ENCODE data around the gene SCO1. TPM values are rescaled to one million over a fixed set of nuclear protein-coding genes. Genes with fewer than 3 reads are reported as not detected.
A peak's percentile ranks its signal among the peaks of the same experiment; 100 is the strongest.
"Not testable (repeated sequence)": the region's sequence is repeated elsewhere in the genome, so short reads cannot be mapped to it uniquely, and the experiment has no call there.

Gene SCO1
- total RNA-seq: 21.2 and 27.1 TPM in 2 replicates

DNA sequence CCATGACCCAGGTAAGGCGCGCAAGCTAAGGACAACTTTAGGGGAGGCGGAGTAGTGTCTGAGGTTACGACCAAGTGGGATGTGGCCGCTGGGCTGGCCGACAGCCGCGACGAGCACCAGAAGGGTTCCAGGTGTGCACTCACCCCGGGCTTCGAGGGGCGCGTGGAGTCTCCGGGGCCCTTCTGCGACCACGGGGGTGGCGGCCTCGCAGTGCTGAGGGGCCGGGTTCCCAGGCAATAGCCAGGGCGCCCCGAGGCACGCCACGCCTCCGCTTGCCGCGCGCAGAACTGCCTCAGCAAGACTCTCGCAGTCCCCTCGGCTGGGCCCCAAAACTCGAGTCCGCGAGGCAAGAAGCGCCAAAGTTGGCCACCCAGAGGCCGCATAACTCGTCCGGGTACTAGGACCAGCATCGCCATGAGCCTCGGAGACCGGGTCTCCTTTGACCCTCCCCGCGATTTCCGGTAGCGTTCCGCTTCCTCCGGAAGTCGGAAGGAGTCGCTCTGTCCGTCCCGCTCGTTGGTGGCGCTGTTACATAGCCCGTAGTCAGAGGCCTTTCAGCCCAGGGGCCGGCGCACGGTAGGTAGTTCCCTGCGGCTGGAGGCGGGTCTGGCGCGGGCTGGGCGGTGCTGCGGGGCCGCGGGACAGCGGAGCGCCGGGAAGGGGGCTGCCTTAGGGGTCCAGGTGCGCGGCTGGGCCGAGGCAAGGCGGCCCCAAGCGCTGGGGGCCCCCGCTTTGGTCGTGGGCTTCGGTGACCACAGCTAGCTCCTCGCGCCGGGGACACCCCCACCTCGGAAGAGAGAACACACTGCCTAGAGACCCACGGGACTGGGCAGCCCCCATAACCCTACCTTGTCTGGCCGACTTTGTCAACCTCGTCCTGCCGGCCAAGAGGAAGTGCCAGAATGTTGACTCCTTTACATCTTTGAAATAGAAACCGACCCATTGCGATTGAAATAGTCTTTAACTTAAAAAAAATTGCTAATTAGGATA, at the start of gene SCO1, which contains the start of gene ADPRM:
SCO1 (minus strand) TSS at position 442 of the 990 bp plus-strand sequence; CDS start at position 416, 26 bp downstream.
ADPRM (plus strand) TSS at position 503 of the 990 bp plus-strand sequence. CDS start 7,333 bp downstream, outside the sequence.
- DNase-seq (ENCODE audit: extremely low read depth, low read depth, low spot score): peak; percentile 45

GRCh38 chr17:10745231-10745630, 47.9 kb upstream of the SCO1 start:
- DNase-seq (ENCODE audit: extremely low read depth, low read depth, low spot score): no peak

DNA sequence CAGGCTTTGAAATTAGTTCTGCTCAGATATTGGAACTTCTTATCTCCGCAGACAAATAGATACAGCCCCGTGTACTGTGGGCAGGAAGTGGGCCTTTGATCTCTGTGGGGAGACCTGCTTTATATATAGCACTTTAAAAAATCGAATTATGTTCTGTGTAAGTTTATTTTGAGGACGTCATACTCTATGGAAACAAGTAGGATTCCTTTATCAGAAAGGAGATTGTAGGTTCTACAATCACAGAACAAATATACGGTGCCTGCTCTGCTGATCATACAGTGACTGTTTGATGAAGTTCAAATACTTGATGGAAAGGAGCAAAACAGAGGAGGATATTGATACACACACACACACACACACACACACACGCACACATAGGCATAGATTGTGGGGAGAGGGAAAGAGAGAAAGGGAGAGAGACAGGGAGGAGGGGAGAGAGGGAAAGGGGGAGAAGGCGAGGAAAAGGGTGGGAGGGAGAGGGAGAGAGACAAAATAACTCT, 47.2 kb upstream of the SCO1 start:
- no peak for DNase-seq (ENCODE audit: extremely low read depth, low read depth, low spot score)

- no peak for DNase-seq (ENCODE audit: extremely low read depth, low read depth, low spot score)
Observed at GRCh38 chr17:10743316-10744009, 46.1 kb upstream of the SCO1 start.

- no peak for DNase-seq (ENCODE audit: extremely low read depth, low read depth, low spot score)
Observed at GRCh38 chr17:10742431-10742830, 45.1 kb upstream of the SCO1 start.

DNA sequence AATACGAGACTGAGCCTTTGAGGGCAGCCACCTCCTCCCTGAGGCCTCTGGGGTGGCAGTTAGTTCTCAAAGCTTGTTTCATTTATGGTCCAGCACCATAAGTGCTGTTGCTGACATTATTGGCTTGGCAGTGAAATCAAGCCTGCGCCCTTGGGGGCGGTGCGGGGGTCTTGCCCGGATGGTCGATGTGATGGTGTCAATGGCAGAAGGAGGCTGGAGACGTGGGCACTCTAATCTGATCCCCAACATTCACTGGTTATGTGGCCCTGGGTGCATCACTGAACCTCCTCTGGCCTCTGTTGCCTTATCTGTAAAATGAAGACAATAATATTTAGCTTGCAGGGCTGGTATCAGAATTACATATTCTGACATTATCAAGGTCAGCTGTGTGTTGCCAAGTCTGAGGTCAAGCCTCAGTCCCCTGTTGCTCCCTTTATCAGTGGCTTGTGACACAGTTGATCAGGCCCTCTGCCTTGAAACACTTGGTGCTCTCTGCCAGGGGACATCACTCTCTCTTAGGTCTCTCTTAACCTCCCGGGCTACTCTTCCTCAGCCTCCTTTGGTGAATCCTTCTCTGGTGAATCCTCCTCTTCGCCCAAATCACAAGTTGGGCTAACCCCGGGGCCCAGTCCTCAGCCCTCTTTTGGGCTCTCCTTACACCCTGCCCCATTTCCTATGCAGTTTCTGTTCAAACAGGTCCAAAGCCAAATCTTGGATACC, 44.2 kb upstream of the SCO1 start:
- no peak for DNase-seq (ENCODE audit: extremely low read depth, low read depth, low spot score)

- no peak for DNase-seq (ENCODE audit: extremely low read depth, low read depth, low spot score)
Observed at GRCh38 chr17:10739386-10739785, 42.1 kb upstream of the SCO1 start.

DNA sequence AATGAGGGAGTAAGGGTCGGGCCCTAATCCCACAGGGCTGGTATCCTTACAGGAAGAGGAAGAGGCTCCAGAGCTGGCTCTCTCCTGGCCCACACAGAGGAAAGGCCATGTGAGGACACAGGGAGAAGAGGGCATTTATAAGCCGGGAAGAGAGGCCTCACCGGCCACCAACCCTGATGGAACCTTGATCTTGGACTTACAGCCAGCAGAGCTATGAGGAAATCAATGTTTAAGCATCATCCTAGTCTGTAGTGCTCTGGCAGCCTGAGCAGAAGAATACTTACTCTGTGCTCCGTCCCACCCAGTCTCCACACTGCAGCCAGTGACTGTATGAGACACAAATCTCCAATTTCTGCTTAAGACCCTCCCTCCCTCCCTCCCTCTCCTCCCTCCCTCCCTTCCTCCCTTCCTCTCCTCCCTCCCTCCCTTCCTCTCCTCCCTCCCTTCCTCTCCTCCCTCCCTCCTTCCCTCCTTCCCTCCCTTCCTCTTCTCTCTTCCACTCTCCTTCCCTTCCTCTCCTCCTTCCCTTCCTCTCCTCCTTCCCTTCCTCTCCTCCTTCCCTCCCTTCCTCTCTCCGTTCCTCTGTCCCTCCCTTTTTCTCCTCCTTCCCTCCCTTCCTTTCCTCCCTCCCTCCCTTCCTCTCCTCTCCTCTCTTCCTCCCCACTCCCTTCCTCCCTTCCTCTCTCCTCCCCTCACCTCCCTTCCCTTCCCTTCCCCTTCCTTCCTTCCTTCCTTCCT, 41.4 kb upstream of the SCO1 start:
- no peak for DNase-seq (ENCODE audit: extremely low read depth, low read depth, low spot score)

GRCh38 chr17:10737736-10738135, 40.4 kb upstream of the SCO1 start:
- DNase-seq (ENCODE audit: extremely low read depth, low read depth, low spot score): no peak

DNA sequence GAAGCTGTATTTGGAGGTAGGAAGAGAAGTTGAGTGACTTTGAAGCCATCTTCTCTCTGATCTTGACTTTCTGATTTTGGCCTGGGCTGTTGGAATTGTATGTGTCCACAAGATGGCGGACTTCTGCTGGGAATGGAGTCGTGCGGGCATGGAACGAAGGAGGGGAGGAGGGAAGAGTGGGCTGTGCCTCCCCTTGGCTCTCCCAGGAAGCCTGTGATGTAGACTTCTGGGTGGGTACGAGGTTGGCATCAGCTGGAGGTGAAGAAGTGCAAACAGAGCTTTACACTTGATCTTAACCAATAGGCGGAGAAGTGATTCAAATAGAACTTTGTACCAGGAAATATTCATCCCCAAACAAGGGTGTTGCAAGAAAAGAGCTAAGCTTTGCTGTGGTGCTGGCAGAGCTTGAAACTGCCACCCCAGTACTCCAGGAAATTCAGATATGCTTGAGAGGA, 39.9 kb upstream of the SCO1 start:
- DNase-seq (ENCODE audit: extremely low read depth, low read depth, low spot score): no peak

DNA sequence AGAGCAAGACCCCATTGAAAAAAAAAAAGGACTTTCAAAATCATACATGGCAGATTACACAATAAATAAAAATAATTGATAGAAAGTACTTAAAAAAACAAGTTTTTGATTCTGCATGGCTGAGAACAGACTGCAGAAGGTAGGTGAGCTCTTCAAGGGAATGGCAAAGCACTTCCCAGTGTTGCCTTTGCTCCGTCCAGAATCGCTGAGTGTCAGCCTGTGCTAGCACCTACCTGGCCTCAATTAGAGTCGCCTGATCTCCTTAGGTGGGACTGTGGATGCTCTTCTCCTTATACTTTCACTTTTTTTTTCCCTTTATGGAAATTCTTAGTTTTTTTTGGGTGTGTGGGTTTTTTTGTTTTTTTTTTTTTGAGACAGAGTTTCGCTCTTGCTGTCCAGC, 38.5 kb upstream of the SCO1 start:
- no peak for DNase-seq (ENCODE audit: extremely low read depth, low read depth, low spot score)

DNA sequence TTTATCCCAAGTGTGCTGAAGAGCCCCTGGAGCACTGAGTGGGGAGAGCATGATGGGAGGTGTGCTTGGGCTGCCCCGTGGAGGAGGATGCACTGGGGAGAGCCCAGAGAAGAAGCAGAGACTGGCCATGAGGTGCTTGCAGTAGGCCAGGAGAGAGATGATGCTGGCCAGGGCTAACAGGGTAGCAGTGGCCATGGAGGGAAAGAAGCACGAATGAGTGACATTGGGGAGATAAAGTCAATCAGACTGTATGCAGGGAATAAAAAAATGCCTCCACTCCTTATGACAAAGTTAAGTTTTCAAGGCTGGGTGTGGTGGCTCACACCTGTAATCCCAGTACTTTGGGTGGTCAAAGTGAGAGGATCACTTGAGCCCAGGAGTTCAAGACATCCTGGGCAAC, 37.9 kb upstream of the SCO1 start:
- DNase-seq (ENCODE audit: extremely low read depth, low read depth, low spot score): no peak

DNA sequence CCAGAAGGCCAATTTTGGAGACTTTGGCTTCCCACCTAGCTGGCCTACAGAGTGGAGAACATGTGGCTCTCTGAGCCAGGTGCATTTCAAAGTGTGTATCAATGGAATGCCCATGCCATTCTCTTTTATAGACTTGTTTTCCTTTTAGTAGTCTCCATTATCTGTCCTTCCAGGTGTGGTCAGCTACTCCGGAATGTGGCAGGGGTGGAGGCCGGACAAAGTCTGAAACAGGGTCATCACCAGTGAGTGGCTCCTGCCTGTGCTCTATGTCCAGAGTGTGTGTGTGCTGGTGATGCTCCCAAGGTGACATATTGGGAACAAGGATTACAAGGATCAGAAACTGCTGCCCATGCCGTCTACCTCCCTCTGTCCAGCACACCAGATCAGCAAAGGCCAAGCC, 36.3 kb upstream of the SCO1 start:
- no peak for DNase-seq (ENCODE audit: extremely low read depth, low read depth, low spot score)

DNA sequence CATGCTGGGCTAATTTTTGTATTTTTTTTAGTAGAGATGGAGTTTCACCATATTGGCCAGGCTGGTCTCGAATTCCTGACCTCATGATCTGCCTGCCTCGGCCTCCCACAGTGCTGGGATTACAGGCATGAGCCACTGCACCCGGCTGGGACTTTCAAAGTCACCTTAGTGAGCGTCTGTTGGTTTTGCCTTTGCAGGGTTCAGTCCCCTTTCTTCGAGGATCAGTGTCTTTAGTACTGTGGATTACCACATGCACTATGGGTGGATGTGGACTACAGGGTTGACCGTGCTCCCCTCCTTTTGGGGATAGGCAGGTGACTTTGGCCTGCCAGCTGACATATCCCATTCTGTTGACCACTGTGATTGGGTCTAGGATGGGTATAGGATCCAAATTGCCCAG, 34.8 kb upstream of the SCO1 start:
- DNase-seq (ENCODE audit: extremely low read depth, low read depth, low spot score): not testable (repeated sequence)

- no peak for DNase-seq (ENCODE audit: extremely low read depth, low read depth, low spot score)
Observed at GRCh38 chr17:10731408-10731879, 34.1 kb upstream of the SCO1 start.

DNA sequence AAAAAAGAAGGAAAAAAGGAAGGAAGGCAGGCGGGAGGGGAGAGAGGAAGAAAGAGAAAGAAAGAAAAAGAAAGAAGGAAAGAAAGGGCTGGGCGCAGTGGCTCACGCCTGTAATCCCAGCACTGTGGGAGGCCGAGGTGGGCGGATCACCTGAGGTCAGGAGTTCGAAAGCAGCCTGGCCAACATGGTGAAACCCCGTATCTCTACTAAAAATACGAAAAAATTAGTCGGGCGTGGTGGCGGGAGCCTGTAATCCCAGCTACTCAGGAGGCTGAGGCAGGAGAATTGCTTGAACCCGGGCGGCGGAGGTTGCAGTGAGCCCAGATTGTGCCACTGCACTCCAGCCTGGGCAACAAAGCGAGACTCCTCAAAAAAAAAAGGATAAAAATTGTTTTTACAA, 32.9 kb upstream of the SCO1 start:
- not testable (repeated sequence) for DNase-seq (ENCODE audit: extremely low read depth, low read depth, low spot score)

DNA sequence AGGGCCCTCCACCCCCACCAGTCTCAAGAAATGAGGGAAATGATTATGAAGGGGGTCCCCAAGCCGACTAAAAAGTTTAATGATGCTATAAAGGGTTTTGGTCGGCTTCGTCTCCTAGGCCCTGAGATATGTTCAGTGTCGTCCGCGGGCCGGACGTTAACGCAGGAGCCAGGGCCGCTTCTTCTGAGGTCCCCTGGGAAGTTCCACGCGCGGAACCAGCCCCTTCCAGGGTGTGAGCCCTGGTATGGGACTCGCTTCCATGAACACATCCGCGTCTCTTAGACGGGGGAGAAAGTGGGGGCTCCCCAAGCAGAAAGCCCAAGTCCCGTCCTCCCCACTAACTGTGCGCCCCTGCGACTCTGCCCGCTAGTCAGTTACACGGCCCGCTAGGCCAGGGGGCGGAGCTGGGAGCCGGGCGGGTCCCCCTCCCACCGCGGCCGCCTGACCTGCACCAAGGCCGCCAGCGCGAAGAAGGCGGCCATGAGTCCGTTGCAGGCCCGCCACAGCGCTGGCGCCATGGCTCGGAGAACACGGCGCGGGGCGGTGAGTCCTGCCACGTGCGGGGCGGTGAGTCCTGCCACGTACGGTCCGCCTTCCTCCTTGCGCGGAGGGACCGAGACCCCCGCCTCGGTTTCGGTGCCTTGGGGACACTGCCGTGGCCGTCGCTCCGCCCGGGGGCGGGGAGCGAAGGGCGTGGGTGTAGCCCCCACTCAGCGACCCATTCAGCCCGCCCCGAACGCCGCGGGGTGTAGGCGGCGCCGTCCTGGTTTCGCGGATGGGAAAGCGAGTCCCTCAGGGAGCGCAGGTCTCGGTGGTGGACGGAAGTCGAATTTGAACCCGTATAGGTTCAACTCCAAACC, 32.2 kb upstream of the SCO1 start, which contains the start of gene TMEM220:
TMEM220 (minus strand) TSS at position 690 of the 860 bp plus-strand sequence; CDS start at position 518, 172 bp downstream.
- no peak for DNase-seq (ENCODE audit: extremely low read depth, low read depth, low spot score)

DNA sequence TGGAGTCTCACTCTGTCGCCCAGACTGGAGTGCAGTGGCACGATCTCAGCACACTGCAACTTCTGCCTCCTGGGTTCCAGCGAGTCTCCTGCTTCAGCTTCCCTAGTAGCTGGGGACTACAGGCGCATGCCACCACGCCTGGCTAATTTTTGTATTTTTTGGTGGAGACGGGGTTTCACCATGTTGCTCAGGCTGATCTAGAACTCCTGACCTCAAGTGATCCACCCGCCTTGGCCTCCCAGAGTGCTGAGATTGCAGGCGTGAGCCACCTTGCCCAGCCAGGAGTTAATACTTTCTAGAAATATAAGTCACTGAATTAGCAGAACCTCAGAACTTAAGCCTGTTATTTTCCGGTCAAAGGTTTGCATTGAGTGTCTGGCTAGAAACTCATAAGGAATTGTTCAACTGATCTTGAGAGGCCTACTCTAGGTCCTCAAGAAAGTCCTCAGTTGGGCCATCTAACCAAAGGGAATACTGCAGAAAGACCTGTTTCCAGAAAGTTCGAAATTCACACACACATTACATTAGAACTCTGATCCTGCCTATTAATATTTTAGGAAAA, 31.1 kb upstream of the SCO1 start:
- DNase-seq (ENCODE audit: extremely low read depth, low read depth, low spot score): no peak

All from glomerular endothelial cell (primary cell).